Tibial nerve (tissue), 4 donors: ENCODE data around the gene OR9Q2.

Experiments
- EP300 ChIP-seq, 2 donors: sonication (generic); formaldehyde crosslinking; IDR thresholded peaks; one replicate each; pipeline ENCODE4 v1.6.1; 2017; ENCODE audit warnings: antibody characterized with exemption in 2 of 2, mild to moderate bottlenecking in 1 of 2
- POLR2A ChIP-seq, 2 donors: fragments of 450-650 bp; IDR thresholded peaks; one replicate each; pipeline ENCODE4 v1.6.1; 2017; ENCODE audit warnings: antibody characterized with exemption in 2 of 2, mild to moderate bottlenecking in 2 of 2, moderate library complexity in 2 of 2
- TF ChIP-seq, protein P1 (sequence below), 5 experiments: fragments of 200-600 bp in 3 of 5; fragments of 450-650 bp in 2 of 5; sonication (generic) in 3 of 5; IDR thresholded peaks; one replicate each; pipeline ENCODE4 v1.5.1; 2016 to 2019; ENCODE audit warnings: antibody characterized with exemption in 5 of 5, mild to moderate bottlenecking in 3 of 5, moderate library complexity in 2 of 5

DNA sequence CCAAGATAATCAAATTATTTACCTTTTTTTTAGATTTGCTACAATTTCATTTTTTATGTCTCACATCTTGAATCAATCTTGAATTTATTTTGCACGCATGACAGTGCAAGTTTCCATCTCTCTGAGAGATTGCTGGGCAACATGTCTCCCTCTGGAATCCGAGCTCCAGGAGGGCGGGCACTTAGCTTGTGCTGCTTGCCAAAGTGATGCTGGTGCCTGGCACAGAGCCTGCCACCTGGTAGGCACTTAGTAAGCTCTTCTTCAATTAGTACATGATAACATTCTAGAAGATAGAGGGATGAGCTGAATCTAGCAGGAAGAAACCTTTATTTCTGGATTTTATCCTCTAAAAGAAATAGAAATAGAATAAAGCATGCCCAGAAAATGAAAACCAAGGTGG, 36.1 kb upstream of the OR9Q2 start:
- TF ChIP-seq, protein P1, sequence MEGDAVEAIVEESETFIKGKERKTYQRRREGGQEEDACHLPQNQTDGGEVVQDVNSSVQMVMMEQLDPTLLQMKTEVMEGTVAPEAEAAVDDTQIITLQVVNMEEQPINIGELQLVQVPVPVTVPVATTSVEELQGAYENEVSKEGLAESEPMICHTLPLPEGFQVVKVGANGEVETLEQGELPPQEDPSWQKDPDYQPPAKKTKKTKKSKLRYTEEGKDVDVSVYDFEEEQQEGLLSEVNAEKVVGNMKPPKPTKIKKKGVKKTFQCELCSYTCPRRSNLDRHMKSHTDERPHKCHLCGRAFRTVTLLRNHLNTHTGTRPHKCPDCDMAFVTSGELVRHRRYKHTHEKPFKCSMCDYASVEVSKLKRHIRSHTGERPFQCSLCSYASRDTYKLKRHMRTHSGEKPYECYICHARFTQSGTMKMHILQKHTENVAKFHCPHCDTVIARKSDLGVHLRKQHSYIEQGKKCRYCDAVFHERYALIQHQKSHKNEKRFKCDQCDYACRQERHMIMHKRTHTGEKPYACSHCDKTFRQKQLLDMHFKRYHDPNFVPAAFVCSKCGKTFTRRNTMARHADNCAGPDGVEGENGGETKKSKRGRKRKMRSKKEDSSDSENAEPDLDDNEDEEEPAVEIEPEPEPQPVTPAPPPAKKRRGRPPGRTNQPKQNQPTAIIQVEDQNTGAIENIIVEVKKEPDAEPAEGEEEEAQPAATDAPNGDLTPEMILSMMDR (IDR thresholded peaks at IDR 0.05), result no peak
- TF ChIP-seq POLR2A (IDR thresholded peaks at IDR 0.05) (no peak), EP300 (IDR thresholded peaks at IDR 0.05) (no peak)
